NCI-H146 treated with DMSO at 0.1 percent for 48 hours (cell line): ENCODE results near the gene CLIC1.

ENCODE experiments used
- DNase-seq: peaks from one replicate; lab custom pipeline; 2025; ENCODE audit not compliant: unreplicated experiment; lab: John Stamatoyannopoulos, UW

The CLIC1 gene

DNA sequence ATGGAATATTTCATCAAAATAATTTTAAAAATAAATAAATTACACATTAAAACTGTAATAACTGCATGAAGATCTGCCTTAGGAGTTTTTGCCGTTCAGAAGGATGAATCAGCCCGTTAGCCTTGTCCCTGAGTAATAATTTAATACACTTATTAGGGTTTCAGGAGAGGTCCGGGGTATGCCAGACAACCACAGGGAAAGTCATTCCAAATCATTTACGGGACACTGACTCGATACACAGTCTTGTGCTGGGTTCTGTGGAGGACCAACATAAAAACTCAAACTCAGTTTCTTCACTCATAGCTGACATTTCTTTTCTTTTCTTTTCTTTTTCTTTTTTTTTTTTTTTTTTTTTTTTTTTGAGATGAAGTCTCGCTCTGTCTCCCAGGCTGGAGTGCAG, 30.4 kb downstream of the CLIC1 start:
- no peak for DNase-seq

DNA sequence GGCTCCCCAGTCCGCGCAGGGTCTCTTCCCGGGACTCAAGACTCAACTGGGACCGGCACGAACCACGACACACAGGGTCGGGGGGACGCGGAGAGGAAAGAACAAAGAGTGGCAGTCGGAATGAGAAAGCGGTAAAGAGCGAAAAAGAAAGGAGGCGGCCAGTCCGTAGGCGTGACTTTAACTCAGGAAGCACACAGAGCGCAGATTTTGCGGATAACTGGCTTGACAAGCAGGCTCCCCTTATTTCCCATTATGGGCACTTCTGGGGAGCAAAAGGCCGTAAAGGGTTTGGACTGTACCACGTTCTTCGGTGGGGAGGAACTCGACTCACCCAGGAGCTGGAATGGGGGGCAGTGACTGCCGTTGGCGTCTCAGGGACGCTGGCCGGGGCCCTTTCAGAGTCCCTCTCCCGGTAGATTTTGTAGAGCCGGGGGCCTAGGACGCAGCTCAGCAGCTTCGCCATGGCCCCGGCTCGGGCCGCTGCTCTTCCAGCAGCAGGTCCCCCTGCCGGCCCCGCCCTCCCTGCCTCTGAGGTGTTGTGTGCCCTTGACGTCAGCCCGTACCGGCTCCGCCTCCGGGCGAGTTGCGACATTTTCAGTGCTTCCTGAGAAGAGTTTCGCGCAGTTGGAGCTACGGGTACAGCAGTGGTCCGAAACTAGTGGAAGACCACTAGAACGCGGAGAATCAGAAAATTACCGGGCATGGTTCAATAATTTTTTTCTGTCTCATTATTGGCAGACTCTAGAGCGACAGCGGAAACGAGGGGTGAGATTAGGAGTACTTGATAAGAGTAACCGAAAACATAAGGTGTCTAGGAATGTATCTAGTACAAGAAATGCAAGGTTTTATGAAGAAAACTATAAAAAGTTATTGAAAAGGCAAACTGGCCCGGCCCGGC, 33.3 kb downstream of the CLIC1 start, which contains the start of gene ABHD16A:
TSS of gene ABHD16A (minus strand) at position 506 of the 898 bp plus-strand sequence. CDS start at position 463, 43 bp downstream.
- DNase-seq: peak; percentile 89

- DNase-seq: no peak
Observed at GRCh38 chr6:31702405-31702818, 33.9 kb downstream of the CLIC1 start.

DNA sequence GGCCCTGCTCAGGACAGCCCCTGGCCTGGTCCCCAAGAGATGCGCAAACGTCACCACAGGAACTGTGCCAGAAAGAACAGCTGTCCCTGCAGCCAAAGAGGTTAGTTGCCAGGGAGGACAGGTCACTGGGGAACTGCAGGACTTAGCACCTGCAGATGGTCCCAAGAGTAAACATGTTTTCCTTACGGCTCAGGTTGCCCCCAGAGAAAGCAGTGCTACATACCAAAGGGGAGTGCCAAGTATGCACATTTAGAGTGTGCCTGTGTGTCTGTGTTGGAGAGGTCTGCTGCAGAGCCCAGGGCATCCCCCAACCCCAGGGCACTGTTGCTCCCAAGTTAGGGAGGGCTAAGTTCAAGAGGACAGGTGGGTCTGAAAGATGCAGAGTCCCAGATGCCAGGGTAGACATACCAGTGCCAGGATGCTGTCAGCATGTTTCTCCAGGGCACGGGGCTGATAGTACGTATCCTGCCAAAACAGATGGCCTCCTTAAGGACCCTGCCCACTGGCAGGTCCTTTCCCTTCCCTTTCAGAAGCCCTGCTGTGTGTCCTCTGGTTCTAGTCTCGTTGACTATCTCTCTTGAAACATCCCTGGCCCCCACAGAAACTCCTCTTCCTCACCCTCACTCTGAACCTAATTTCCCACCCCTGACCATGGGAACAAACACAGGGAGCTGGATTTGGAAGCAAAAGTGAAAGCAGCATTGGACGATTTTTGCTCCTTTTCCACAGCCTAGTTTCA, 34.5 kb downstream of the CLIC1 start:
- peak; percentile 44 for DNase-seq

- no peak for DNase-seq
Observed at GRCh38 chr6:31700740-31701401, 35.5 kb downstream of the CLIC1 start.

DNA sequence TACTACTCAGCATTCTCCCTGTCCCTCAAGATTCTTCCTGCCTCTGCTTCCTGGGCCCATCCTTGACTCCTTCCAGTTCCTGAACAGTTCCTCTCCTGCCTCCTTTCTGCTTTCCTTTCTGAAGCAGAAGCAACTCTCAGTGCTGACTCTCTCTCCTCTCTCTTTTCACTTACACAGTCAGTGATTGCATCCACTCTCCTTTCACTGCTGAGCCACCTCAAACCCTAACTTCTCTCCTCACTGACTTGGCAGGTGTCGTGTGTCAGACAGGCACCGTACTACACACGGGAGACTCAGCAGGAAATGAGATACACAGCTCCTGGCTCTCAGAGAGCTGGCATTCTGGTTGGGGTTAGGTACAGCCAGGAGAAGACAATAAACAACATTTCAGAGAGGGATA, 38.8 kb downstream of the CLIC1 start:
- DNase-seq: no peak

DNA sequence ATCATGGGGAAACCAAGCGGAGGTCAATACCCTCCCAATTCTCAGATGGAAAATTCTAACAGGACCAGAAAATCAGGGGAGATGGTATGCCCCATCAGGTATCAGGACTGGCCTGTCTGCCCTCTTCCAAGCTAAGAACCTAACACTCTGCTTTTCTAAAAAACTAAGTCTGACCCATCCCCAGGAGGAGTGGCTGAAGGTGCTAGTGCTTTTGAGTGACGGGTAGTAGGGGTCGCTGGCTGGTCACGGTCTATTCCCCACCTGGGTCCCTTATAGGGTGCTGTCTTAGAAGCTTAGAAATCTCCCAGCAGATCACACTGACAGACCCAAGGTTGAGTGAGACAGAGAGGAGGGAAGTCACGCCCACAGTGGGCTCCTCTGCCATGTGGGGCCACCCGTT, 42.8 kb downstream of the CLIC1 start:
- no peak for DNase-seq

DNA sequence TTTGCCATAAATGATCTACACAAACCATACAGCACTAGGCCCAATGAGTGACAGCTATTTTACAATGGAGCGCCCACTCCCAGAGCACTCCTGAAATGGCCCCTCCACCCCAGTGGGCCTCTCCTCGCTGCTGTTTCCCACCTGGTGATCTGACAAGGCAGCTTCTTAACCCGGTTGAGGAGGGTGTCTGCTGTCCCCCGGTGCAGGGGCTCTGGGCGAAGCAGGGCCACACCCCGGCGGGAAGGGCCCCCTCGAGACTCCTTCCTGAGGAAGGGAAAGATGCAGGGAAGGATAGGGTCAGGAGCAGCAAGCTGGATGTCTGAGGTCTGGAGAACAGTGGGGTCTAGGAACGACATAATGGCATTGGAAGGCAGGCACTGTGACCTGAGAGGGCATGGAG, 43.4 kb downstream of the CLIC1 start:
- DNase-seq: no peak

GRCh38 chr6:31692353-31692752, 44.0 kb downstream of the CLIC1 start:
- no peak for DNase-seq

GRCh38 chr6:31691564-31692108, 44.7 kb downstream of the CLIC1 start:
- no peak for DNase-seq

GRCh38 chr6:31691078-31691463, 45.3 kb downstream of the CLIC1 start:
- no peak for DNase-seq

DNA sequence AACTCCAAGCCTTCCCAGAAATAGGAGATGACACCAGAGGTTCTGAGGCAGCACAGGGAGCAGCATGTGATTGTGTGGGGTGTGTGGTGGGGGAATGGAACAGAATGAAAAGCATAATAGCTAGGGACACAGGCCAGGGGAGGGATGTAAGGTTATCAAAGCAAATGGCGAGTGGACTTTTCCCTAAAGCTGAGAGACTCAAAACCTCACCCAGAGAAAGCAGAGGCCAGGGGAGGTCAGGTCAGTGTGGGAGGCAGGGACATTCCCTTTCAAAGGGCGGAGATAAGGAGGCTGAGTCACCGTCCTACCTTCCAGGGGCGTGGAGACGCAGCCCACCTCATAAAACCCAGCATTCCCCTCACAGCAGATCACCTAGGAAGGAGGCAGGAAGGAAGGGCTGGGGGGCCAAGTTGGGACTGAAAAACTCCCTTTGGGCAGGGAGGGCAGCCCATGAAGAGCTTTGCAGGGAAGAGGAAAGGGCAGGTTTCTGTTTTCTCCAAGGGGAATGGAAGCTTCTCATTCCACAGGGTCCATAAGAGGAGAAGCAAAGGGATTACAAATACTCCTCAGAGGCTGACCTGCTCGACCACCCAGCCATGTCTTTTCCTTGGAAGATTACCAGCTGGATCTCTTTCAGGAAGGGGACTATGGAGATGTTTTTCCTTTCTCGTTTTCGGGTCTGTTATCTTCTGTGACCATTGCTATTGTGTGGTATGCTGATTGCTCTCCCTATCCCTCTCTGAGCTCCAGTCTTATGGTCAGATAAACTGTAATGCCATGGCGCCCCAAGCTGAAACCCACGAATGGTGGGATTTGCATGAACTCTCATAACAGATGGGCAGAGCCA, 45.9 kb downstream of the CLIC1 start:
- DNase-seq: no peak

GRCh38 chr6:31689249-31690110, 46.9 kb downstream of the CLIC1 start:
- DNase-seq: no peak

- no peak for DNase-seq
Observed at GRCh38 chr6:31687860-31688693, 48.3 kb downstream of the CLIC1 start.

DNA sequence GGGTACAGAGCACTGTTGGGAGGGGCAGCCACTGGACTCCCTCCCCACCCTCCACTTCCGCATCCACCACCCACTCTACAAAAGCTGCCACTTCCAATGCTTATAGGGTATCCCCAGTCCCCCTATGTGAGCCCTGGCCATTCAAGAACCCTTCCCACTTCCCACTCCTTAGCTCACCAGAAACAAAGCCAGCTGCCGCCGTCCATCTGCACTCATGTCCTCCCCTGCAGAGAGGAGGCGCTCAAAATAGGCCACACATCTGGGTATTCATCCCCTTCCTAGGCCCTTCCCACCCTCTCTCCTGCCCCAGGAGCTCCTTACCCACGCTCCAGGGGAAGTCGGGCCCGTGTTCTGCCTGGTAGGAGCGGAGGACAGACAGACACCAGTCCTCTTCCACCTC, 49.0 kb downstream of the CLIC1 start:
- no peak for DNase-seq

GRCh38 chr6:31686483-31686882, 49.8 kb downstream of the CLIC1 start:
- no peak for DNase-seq

- DNase-seq: no peak
Observed at GRCh38 chr6:31683591-31683990, 52.7 kb downstream of the CLIC1 start.

- no peak for DNase-seq
Observed at GRCh38 chr6:31681135-31681671, 55.1 kb downstream of the CLIC1 start.
